HCT116 (cell line): Measurements from ENCODE around the gene CDH23.

ENCODE experiments used
- POLR2A ChIP-seq: IDR thresholded peaks from 2 replicates; pipeline ENCODE4 v1.7.0; 2011; ENCODE audit warnings: borderline replicate concordance; ENCODE audit not compliant: insufficient read depth, insufficient read length; ENCODE audit errors: extremely low read depth
- POLR2AphosphoS5 ChIP-seq: IDR thresholded peaks from 2 replicates; pipeline ENCODE4 v1.6.1; 2011; ENCODE audit warnings: mild to moderate bottlenecking, low read depth, low read length, moderate library complexity
- RAD21 ChIP-seq: IDR thresholded peaks from 2 replicates; pipeline ENCODE4 v1.6.1; 2012; ENCODE audit warnings: low read depth, mild to moderate bottlenecking
- ZBTB33 ChIP-seq: IDR thresholded peaks from 2 replicates; pipeline ENCODE4 v1.6.1; 2011; ENCODE audit warnings: mild to moderate bottlenecking, low read length, moderate library complexity; ENCODE audit not compliant: insufficient replicate concordance; ENCODE audit errors: extremely low read depth
- TF ChIP-seq, protein P1 (sequence below): IDR thresholded peaks from 2 replicates; pipeline ENCODE4 v1.6.1; 2012
- TF ChIP-seq, protein P2 (sequence below), 3 experiments: fragments of 200-600 bp in 1 of 3; sonication (generic) in 1 of 3; IDR thresholded peaks in 2 of 3; conservative IDR thresholded peaks in 1 of 3; 2 replicates each; pipeline ENCODE4 v1.5.1; 2012 to 2017; ENCODE audit warnings: low read depth in 2 of 3, low read length in 2 of 3, antibody characterized with exemption in 1 of 3, borderline replicate concordance in 1 of 3, control low read depth in 1 of 3, mild to moderate bottlenecking in 1 of 3, mixed read lengths in 1 of 3, mixed run types in 1 of 3, moderate library complexity in 1 of 3; ENCODE audit not compliant: insufficient read depth in 1 of 3

DNA sequence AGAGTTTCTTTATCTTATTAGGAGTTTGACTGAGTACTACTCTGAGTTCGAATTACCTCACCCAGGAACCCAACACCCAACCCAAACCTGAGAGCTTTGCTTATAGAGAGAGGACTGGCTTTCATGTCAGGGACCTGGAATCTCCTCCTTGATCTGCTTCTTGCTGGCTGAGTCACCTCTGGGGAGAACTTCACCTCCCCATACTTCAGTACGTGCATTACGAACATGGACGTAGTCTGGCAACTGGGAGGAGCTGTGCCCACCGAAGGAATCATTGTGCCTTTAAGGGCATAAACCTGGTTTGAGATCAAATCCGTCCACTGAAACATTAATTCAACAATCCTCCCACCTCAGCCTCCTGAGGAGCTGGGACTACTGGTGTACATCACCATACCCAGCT lies 466.5 kb downstream of the CDH23 start:
- TF ChIP-seq RAD21 (no peak), ZBTB33 (no peak), POLR2A (no peak), POLR2AphosphoS5 (no peak)
- TF ChIP-seq, protein P1, sequence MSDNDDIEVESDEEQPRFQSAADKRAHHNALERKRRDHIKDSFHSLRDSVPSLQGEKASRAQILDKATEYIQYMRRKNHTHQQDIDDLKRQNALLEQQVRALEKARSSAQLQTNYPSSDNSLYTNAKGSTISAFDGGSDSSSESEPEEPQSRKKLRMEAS, result no peak
- TF ChIP-seq, protein P2, sequence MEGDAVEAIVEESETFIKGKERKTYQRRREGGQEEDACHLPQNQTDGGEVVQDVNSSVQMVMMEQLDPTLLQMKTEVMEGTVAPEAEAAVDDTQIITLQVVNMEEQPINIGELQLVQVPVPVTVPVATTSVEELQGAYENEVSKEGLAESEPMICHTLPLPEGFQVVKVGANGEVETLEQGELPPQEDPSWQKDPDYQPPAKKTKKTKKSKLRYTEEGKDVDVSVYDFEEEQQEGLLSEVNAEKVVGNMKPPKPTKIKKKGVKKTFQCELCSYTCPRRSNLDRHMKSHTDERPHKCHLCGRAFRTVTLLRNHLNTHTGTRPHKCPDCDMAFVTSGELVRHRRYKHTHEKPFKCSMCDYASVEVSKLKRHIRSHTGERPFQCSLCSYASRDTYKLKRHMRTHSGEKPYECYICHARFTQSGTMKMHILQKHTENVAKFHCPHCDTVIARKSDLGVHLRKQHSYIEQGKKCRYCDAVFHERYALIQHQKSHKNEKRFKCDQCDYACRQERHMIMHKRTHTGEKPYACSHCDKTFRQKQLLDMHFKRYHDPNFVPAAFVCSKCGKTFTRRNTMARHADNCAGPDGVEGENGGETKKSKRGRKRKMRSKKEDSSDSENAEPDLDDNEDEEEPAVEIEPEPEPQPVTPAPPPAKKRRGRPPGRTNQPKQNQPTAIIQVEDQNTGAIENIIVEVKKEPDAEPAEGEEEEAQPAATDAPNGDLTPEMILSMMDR (IDR thresholded peaks at IDR 0.05 in 2 of 3, conservative IDR thresholded peaks at IDR 0.05 in 1 of 3; ENCODE audit: borderline replicate concordance in 1 of 3, insufficient read depth in 1 of 3, low read depth in 2 of 3, low read length in 2 of 3), result no peak
